Hepatocyte (in vitro differentiated cells): ENCODE measurements around the gene FABP7.

Experiments used
- EZH2phosphoT487 ChIP-seq: fragments of 200-600 bp; sonication (generic); IDR thresholded peaks from one replicate; pipeline ENCODE4 v1.6.1; 2018; ENCODE audit warnings: antibody characterized with exemption, mild to moderate bottlenecking, low read depth, moderate library complexity; ENCODE audit not compliant: unreplicated experiment, severe bottlenecking
- TF ChIP-seq, protein P1 (sequence below): fragments of 200-600 bp; sonication (generic); IDR thresholded peaks from 2 replicates; pipeline ENCODE4 v1.5.1; 2016; ENCODE audit warnings: antibody characterized with exemption, mild to moderate bottlenecking; ENCODE audit not compliant: poor library complexity

DNA sequence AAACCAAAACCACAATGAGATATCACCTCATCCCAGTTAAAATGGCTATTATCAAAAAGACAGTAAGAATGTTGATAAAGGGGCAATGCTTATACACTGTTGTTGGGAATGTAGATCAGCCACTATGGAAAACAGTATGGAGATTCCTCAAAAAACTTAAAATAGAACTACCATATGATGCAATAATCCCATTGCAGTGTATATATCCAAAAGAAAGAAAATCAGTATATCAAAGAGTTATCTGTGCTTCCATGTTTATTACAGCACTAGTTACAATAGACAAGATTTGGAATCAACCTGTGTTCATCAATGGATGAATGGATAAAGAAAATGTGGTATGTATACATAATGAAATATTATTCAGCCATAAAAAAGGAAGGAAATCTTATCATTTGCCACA is 3.5 kb upstream of the FABP7 start:
- no peak for TF ChIP-seq EZH2phosphoT487
- TF ChIP-seq, protein P1, sequence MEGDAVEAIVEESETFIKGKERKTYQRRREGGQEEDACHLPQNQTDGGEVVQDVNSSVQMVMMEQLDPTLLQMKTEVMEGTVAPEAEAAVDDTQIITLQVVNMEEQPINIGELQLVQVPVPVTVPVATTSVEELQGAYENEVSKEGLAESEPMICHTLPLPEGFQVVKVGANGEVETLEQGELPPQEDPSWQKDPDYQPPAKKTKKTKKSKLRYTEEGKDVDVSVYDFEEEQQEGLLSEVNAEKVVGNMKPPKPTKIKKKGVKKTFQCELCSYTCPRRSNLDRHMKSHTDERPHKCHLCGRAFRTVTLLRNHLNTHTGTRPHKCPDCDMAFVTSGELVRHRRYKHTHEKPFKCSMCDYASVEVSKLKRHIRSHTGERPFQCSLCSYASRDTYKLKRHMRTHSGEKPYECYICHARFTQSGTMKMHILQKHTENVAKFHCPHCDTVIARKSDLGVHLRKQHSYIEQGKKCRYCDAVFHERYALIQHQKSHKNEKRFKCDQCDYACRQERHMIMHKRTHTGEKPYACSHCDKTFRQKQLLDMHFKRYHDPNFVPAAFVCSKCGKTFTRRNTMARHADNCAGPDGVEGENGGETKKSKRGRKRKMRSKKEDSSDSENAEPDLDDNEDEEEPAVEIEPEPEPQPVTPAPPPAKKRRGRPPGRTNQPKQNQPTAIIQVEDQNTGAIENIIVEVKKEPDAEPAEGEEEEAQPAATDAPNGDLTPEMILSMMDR, result no peak
